ENCODE data around the gene PLA2G6.

GRCh38 chr22:38122616-38123015 is 59.0 kb downstream of the PLA2G6 start:
- TF ChIP-seq CTCF (IDR thresholded peaks at IDR 0.05), result no peak
- no peak for TF ChIP-seq POLR2A (IDR thresholded peaks at IDR 0.05)

Data from breast epithelium (tissue), 3 donors.